Progenitor cell of endocrine pancreas (in vitro differentiated cells): ENCODE measurements around the gene FCHSD2. TPM values are rescaled to one million over a fixed set of nuclear protein-coding genes. Genes with fewer than 3 reads are reported as not detected.

Experiments
- DNase-seq: peaks from one replicate; pipeline ENCODE4 v3.0.0; 2021; ENCODE audit warnings: low spot score; ENCODE audit not compliant: unreplicated experiment
- H3K27ac Mint-ChIP-seq: 2 replicates; pipeline ENCODE4 v1.8.0; 2021; ENCODE audit warnings: mild to moderate bottlenecking, moderate library complexity, mixed read lengths
- H3K27me3 Mint-ChIP-seq: 2 replicates; pipeline ENCODE4 v1.8.0; 2021; ENCODE audit warnings: mixed read lengths
- H3K36me3 Mint-ChIP-seq: 2 replicates; pipeline ENCODE4 v1.8.0; 2022; ENCODE audit warnings: mixed read lengths; ENCODE audit not compliant: insufficient read depth
- H3K4me1 Mint-ChIP-seq: 2 replicates; pipeline ENCODE4 v1.8.0; 2021; ENCODE audit warnings: low read depth, mixed read lengths
- H3K4me3 Mint-ChIP-seq: 2 replicates; pipeline ENCODE4 v1.8.0; 2021; ENCODE audit warnings: low read depth, mild to moderate bottlenecking, moderate library complexity, mixed read lengths
- H3K9me3 Mint-ChIP-seq: 2 replicates; pipeline ENCODE4 v1.8.0; 2021; ENCODE audit warnings: low read depth, mixed read lengths
- total RNA-seq: library from RNA; stranded (reverse); gene quantifications from 2 replicates; pipeline ENCODE4 v1.2.1, GENCODE V29; 2021
- TF ChIP-seq, protein P1 (sequence below): fragments of 200-600 bp; sonication (generic); IDR thresholded peaks from one replicate; pipeline ENCODE4 v1.5.0; 2021; ENCODE audit warnings: antibody characterized with exemption, mild to moderate bottlenecking; ENCODE audit not compliant: unreplicated experiment

The FCHSD2 gene
- total RNA-seq, 1 donor from 2014 or later, result 35.4 TPM

DNA sequence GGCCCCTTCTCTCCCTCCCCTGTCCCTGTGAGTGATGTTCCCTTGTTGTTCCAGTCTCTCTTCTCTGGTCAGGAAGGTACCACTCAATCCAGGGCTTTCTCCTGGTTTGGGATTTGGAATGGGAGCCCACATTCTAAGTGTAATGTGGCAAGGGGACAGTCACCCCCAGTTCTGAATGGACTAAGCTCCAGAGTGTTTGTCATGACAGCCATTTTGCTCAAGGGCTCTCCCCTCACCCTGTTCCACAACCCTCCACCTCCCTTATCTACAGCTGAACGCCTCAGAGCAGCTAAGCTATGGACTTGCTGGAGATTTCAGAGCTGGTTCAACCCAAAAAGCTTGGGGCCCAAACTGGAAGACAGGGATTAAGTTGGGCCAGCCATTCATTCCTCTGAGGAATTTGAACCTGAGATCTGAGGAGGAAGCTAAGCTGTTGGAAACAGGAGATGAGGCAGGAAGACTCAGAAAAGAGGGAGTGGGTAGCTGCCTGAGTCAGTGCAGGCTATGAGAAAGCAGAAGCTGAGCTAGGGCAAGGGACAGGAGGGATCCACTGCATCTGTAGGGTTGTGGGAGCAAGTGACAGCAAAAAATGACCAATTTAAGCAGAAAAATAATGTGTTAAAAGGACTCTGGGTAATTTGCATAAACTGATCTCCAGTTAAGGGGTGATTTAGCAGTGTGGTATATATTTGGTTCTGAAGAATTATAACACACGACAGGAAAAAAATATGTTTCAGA, 22.9 kb upstream of the FCHSD2 start:
- no peaks in the 10 kb centered on the region for H3K4me1 Mint-ChIP-seq
- no peak overlapping the region for H3K4me3 Mint-ChIP-seq
- TF ChIP-seq, protein P1, sequence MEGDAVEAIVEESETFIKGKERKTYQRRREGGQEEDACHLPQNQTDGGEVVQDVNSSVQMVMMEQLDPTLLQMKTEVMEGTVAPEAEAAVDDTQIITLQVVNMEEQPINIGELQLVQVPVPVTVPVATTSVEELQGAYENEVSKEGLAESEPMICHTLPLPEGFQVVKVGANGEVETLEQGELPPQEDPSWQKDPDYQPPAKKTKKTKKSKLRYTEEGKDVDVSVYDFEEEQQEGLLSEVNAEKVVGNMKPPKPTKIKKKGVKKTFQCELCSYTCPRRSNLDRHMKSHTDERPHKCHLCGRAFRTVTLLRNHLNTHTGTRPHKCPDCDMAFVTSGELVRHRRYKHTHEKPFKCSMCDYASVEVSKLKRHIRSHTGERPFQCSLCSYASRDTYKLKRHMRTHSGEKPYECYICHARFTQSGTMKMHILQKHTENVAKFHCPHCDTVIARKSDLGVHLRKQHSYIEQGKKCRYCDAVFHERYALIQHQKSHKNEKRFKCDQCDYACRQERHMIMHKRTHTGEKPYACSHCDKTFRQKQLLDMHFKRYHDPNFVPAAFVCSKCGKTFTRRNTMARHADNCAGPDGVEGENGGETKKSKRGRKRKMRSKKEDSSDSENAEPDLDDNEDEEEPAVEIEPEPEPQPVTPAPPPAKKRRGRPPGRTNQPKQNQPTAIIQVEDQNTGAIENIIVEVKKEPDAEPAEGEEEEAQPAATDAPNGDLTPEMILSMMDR, result no peak
- H3K36me3 Mint-ChIP-seq, result no peaks in the 10 kb centered on the region
- H3K9me3 Mint-ChIP-seq, result no peaks in the 10 kb centered on the region
- DNase-seq, result no peak
- peaks cover 5% of the 10 kb centered on the region for H3K27me3 Mint-ChIP-seq
- no peak overlapping the region for H3K27ac Mint-ChIP-seq

DNA sequence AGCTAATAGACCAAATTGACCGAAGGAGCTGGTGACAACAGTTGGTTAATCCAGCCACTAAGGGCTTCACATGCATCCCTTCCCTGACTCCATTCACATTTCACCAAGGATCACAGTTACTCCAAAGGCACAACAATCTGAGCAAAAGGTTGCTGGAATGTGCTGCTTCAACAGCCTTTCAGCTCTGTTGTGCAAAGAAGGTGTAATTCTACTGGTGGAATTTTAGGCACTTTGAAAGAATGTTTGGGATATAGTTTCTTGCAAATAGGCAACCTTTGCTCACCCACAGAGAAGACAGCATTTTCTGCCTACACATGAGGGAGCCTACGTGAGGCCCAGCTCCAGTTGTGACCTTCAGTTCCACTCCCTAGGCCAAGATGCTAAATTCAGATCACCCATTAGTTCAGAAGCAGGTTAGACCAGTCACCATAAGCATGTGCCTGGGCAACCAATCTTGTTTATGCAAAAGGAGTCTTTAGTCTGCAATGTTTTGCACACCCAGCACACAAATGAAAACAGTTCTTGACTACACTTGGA, 21.6 kb upstream of the FCHSD2 start:
- Mint-ChIP-seq H3K27me3 (peaks cover 9% of the 10 kb centered on the region), H3K27ac (no peak overlapping the region), H3K36me3 (no peaks in the 10 kb centered on the region), H3K4me3 (no peak overlapping the region), H3K4me1 (no peaks in the 10 kb centered on the region), H3K9me3 (no peaks in the 10 kb centered on the region)
- TF ChIP-seq, protein P1, result no peak
- DNase-seq, result no peak

DNA sequence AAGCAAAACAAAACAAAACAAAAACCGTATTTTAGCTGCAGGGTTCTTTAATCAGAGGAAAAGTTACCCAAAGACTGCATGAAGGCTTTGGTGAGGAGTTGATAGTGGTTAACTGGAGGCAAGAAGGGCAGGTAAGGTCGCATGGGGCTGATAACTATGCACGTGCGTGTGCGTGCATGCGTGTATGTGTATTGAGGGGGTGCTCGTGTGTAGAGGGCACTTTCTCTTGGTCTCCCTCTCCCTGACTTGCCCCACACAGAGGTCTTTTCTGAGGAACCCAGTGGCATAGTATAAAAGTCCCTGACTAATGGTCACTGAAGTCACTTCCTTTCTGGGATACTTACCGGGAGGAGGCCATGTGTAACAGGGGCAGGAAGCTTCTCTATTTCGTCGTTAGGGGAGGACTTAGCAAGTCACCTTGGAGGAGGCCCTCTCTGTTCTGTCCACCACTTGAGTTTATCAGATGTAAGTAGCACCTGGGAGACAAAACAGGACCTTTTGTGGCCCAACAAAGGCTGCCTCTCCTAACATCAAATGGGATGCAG, 20.1 kb upstream of the FCHSD2 start:
- no peak for DNase-seq
- TF ChIP-seq, protein P1, result no peak
- no peaks in the 10 kb centered on the region for H3K36me3 Mint-ChIP-seq
- peaks cover 4% of the 10 kb centered on the region for H3K27me3 Mint-ChIP-seq
- H3K4me3 Mint-ChIP-seq, result no peak overlapping the region
- H3K27ac Mint-ChIP-seq, result no peak overlapping the region
- H3K4me1 Mint-ChIP-seq, result peaks cover 2% of the 10 kb centered on the region
- H3K9me3 Mint-ChIP-seq, result no peaks in the 10 kb centered on the region

DNA sequence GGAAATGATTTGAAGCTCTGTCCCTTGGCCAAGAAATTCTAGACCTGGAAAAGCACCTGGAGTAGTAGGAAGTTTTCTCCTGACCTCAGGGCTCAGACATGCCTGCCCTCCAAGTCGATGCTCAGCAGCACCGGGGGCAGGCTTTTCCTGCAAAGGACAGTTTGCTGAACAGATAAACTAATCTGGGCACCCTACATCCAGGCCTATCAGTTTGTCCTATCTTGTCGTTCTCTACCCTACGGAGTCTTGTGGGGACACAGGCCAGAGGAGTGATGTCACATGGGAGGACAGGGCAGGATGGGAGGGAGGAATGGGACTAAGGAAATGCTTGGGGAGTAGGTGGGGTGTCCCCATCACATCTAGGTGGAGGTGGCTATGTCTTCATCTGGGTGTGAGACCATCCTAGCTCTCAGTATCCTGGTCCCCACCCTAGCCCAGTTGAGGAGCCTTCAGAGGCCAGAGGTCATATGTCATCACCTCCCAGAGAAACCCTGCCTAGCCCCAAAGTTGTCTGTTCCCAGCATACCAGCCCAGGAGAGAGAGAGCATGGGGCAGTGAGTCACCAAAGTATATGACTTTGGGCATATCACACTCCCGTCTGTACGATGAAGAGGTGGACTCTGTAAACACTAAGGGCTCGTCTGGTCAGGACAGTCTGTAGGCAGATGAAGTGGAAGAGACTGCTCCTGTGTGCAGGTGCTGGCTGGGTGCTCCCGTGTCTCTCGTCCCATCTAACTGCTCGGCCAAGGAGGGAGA, 18.1 kb upstream of the FCHSD2 start:
- Mint-ChIP-seq H3K4me3 (no peak overlapping the region), H3K9me3 (no peaks in the 10 kb centered on the region), H3K27me3 (peaks cover 4% of the 10 kb centered on the region), H3K27ac (no peak overlapping the region), H3K4me1 (peaks cover 2% of the 10 kb centered on the region), H3K36me3 (no peaks in the 10 kb centered on the region)
- TF ChIP-seq, protein P1, result no peak
- DNase-seq, result no peak

DNA sequence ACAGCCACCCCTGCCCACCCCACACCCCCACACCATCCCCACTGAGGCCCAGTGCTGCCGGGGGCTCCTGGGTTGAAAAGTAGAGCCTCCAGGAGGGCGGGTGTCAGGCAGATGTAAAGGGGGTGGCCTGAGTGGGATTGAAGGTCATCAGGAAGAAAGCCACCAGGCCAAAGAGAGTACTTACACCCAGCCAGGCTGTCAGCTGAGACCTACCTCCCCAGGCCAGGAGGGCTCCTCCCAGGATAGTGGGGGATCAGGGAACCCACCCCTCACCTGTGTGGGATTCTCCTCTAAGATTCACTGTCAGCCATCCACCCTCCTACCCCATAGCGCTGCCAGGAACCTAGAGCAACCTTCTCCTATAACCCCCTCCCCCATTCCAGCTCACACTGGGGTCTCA, 17.2 kb upstream of the FCHSD2 start:
- no peak for DNase-seq
- Mint-ChIP-seq H3K4me3 (no peak overlapping the region), H3K4me1 (peaks cover 2% of the 10 kb centered on the region), H3K27me3 (peaks cover 4% of the 10 kb centered on the region), H3K27ac (no peak overlapping the region), H3K36me3 (no peaks in the 10 kb centered on the region), H3K9me3 (no peaks in the 10 kb centered on the region)
- TF ChIP-seq, protein P1, result no peak
